ENCODE measurements around the gene NTRK2.

DNA sequence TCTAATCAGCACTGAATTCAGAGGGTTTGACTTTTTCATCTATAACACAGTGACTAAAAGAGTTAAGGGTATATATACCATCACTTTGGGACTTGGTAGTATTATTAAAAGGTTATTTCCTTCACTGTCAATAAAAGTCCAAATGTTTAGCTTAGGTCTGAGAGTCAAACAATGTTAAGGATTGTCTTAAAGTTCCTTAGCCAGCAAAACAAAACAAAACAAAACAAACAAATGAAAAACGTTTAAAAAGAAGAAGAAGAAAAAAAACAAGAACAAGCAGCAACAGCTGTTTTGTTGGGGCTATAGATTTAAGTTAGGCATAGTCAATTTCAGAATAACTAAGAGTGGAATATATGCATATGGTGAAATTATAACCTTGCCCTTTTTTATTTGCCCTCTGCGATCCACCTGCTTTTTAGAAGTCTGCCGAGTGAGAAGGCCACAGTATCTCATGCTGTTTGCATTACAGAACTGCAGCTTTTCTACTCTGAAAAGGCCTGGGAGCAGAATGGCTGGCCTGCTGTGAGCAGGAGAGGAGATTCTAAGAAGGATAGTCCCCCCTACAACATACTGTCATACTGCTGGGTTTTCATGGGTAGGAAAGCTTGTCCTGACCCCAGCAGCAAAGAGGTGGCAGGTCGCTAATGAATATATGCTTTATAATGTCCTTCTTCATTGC is 141.7 kb downstream of the NTRK2 start:
- TF ChIP-seq, protein P1, sequence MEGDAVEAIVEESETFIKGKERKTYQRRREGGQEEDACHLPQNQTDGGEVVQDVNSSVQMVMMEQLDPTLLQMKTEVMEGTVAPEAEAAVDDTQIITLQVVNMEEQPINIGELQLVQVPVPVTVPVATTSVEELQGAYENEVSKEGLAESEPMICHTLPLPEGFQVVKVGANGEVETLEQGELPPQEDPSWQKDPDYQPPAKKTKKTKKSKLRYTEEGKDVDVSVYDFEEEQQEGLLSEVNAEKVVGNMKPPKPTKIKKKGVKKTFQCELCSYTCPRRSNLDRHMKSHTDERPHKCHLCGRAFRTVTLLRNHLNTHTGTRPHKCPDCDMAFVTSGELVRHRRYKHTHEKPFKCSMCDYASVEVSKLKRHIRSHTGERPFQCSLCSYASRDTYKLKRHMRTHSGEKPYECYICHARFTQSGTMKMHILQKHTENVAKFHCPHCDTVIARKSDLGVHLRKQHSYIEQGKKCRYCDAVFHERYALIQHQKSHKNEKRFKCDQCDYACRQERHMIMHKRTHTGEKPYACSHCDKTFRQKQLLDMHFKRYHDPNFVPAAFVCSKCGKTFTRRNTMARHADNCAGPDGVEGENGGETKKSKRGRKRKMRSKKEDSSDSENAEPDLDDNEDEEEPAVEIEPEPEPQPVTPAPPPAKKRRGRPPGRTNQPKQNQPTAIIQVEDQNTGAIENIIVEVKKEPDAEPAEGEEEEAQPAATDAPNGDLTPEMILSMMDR (IDR thresholded peaks at IDR 0.05), result no peak
- TF ChIP-seq POLR2A (IDR thresholded peaks at IDR 0.05), result no peak
